Activated T-helper 1 cell treated with Interleukin-2 at 50 U/mL for 16 hours (primary cell): ENCODE results near the gene STS.

Experiments used
- DNase-seq: peaks from one replicate; pipeline ENCODE4 v3.0.0-alpha.2; 2020; ENCODE audit warnings: low read depth

STS gene

DNA sequence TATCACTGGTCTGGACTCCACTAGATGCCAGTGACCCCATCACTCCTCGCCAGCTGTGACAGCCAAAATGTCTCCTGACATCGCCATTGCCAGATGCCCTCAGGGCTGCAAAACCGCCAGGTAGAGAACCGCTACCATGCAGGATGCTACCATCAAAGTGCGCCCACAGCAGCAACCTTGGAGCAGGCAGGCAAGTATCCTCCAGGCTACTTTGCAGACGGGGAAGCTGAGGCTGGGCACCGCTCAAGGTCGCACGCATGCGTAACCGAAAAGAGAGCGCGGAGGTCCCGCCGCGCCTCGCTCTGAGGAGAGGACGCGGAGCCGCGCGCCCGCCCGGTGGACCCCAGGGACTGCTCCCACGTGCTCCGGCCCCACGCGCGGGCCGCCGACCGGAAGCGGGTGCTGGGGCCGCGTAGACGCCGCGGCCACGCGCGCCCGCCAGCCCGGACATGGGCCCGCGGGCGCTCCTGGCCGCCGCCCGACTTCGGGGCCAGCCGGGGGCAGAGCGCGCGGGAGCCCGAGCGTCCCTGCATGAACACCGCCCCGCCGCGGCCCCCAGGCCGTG lies at the start of gene STS:
STS (plus strand) TSS at position 300 of the 565 bp plus-strand sequence. CDS start 105,488 bp downstream, outside the sequence.
- peak; percentile 33 for DNase-seq

DNA sequence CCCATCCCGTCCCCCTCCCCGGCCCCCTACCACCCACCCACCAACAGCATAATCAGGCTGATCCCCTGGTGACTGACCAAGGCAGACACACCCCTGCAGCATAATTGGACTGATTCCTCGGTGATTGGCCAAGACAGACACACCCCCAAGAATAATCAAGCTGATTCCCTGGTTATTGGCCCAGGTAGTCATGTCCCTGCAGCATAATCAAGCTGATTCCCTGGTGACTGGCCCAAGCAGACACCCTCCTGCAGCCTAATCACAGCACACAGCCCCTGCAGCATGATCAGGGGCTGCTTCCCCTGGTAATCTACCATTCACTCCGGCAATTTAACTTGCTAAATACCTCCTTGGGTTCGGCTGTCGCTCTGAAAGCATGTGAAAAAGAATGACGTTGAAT lies 47.5 kb upstream of the STS start:
- DNase-seq = no peak

GRCh38 chrX:7102119-7102518 lies 45.4 kb upstream of the STS start:
- DNase-seq = no peak

DNA sequence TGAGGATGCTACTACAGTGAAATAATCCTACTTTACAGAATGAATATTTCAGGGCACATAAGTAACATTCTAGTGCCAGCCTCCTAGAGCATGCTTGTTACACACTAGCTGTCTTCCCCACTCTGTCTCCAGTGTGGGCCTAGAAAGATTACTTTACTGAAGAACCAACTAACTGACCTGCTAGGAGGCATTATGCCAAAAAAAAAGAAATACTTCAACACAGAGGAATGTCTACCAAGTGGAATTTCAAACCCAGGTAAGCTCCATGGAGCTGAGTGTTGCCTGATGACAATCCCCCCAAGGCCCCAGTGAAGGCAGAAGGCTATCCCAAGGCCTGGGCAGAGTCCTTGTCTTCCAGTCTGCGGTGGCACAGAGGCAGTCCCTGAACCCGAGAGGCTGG lies 40.9 kb upstream of the STS start:
- DNase-seq = no peak

DNA sequence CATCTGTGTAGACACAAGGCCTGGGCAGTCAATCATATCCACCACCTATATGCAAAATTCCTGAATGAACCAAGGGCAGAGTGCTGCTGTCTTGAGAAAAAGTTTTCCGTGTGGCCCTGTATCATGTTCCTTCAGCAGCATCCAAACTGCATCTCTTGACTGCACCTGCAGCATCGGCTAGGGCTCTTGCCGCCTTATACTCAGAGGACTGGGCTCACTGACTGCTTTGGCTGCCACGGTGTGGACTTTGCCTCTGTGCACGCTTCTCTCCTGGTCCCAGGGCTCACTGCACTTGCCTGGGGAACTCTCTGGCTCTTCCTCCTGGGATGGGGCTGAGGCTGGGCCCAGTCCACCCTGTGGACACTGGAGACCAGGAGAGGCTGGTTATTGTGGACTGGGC lies 39.5 kb upstream of the STS start:
- no peak for DNase-seq

- no peak for DNase-seq
These were observed 38.4 kb upstream of the STS start for GRCh38 chrX:7109049-7109531.

- no peak for DNase-seq
These were observed 37.4 kb upstream of the STS start for GRCh38 chrX:7109838-7110793.

GRCh38 chrX:7110821-7111276 lies 36.7 kb upstream of the STS start:
- no peak for DNase-seq

GRCh38 chrX:7111518-7111917 lies 36.0 kb upstream of the STS start:
- DNase-seq = no peak

DNA sequence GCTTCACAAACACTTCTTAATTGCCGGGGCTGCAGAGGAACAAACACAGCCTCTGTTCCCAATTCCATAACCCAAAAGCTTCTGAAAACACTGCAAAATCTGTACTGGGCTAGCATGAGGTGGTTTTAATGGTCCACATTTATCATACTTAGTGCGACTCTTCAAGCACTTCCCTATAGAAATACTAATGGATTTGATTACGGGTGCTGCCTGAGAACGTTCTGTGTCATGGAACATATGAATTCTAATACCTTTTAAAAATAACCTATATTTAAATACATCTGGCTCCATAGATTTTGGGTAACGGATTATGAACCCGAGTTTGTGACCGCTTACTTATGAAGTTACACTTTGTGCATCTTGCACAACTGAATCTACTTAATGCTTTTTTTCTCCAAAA lies 35.4 kb upstream of the STS start:
- no peak for DNase-seq

- DNase-seq = no peak
These were observed 32.0 kb upstream of the STS start for GRCh38 chrX:7115557-7115956.

GRCh38 chrX:7116081-7116480 lies 31.4 kb upstream of the STS start:
- DNase-seq = no peak

DNA sequence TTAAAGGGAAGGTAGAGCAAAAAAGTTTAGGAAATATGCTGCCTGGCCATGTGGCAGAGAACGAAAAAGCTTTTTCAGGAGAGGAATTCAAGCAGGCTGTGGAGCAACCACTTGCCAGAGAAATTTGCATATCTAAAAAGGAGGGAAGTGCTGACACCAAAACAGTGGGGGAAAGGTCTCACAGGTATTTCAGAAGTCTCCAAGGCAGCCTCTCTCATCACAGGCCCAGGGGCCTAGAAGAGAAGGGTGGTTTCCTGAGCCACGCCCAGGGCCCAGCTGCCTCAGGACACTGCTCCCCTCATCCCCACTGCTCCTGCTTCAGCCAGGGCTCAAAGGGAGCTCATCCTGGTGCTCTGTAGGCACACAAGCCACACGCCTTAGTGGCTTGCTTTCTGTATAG lies 29.9 kb upstream of the STS start:
- no peak for DNase-seq

DNA sequence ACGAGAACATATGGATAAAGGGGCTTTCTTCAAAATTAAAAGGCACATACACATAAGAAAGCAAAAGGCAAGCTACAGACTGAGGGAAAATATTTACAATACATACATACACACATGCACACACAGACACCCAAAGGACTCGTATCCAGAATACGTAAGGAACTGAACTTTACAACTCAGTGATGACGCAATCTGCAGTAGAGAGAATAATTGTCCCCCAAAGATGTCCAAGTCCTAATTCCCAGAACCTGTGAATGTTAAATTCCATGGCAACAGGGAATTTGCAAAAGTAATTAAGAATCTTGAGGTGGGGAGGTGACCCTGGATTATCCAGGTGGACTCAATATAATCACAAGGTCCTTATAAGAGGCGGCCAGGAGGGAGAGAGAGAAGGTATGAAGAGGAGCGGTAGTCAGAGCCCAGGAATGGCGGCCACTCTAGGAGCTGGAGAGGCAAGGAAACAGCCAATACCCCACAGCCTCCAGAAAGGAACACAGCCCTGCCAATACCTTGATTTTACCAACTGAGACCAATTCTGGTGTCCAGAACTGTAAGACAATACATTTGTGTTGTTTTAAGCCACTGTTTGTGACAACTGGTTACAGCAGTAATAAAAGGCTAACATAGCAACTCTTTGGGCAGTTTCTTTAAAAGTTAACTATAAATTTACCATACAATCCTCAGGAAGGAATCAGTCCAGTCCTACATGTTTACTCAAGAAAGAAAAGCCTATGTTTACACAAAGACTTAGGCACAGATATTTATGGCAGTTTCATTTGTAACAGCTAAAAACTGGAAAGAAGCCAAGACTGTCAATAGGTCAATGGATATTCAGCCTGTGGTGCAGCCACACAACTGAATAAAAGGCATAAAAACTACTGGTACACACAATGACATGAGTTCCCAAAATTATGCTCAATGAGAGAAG lies 27.3 kb upstream of the STS start:
- DNase-seq = no peak

DNA sequence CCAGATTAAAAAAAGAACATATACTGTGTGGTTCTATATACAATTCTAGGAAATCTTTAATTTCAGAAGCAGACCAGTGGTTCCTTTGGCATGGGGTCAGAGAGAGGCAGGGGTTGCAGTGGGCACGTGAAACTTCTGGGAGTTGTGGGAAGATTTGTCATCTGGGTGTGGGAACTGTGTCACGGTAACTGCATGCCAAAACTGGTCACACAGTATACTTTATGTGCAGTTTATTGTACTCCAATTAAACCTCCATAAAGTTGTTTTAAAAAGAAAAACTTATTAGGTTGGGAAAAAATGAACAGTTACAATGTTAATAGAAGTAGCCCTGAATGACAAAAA lies 26.7 kb upstream of the STS start:
- no peak for DNase-seq

- DNase-seq = no peak
These were observed 20.5 kb upstream of the STS start for GRCh38 chrX:7127056-7127455.

GRCh38 chrX:7131621-7132020 lies 15.9 kb upstream of the STS start:
- DNase-seq = no peak

GRCh38 chrX:7132335-7133049 lies 15.0 kb upstream of the STS start:
- no peak for DNase-seq

- DNase-seq = no peak
These were observed 14.5 kb upstream of the STS start for GRCh38 chrX:7133050-7133440.

DNA sequence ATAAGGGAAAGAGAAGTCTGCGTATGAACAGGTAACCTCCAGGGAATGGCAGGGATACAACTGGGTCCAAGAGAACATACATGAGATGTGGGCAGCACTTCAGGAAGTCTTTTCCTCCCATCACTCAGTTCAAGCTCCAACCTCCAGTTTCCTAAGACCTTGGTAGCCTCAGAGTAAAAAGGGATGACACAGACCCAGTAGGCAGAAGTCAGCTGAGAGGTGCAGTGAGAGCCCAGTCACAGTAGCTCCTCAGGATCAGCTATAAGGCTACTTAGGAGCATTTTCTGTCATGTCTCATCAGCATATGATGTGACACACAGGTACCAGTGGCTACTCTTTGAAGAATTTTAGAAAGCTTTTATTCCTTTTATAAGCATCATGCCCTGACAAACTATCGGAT lies 12.5 kb upstream of the STS start:
- DNase-seq = no peak

GRCh38 chrX:7139202-7140081 lies 8.1 kb upstream of the STS start:
- DNase-seq = no peak
